Neuronal stem cell (in vitro differentiated cells): ENCODE measurements around the gene EPAS1.
A peak's percentile ranks its signal among the peaks of the same experiment; 100 is the strongest.

ENCODE experiments used
- DNase-seq: peaks from one replicate; pipeline ENCODE4 v3.0.0-alpha.2; 2013; ENCODE audit warnings: low spot score
- H2AFZ ChIP-seq: one replicate; pipeline ENCODE4 v1.6.1; 2013; ENCODE audit warnings: mild to moderate bottlenecking, low read length, inconsistent platforms
- H2AK5ac ChIP-seq: 2 replicates; pipeline ENCODE4 v1.6.1; 2013; ENCODE audit warnings: low read depth, mild to moderate bottlenecking, inconsistent platforms, low read length, moderate library complexity, mixed read lengths
- H2BK120ac ChIP-seq: 2 replicates; pipeline ENCODE4 v1.6.1; 2013; ENCODE audit warnings: low read depth, mild to moderate bottlenecking, inconsistent platforms, low read length, moderate library complexity, mixed read lengths
- H2BK12ac ChIP-seq: one replicate; pipeline ENCODE4 v1.6.1; 2013; ENCODE audit warnings: low read length, inconsistent platforms
- H2BK15ac ChIP-seq: 2 replicates; pipeline ENCODE4 v1.6.1; 2013; ENCODE audit warnings: mild to moderate bottlenecking, low read length, inconsistent platforms, mixed read lengths
- H2BK5ac ChIP-seq: one replicate; pipeline ENCODE4 v1.6.1; 2013; ENCODE audit warnings: inconsistent platforms, mild to moderate bottlenecking, low read length, moderate library complexity
- H3K14ac ChIP-seq: one replicate; pipeline ENCODE4 v1.6.1; 2013; ENCODE audit warnings: low read length, inconsistent platforms
- H3K18ac ChIP-seq: 2 replicates; pipeline ENCODE4 v1.6.1; 2013; ENCODE audit warnings: low read length, inconsistent platforms
- H3K23ac ChIP-seq: 2 replicates; pipeline ENCODE4 v1.6.1; 2013; ENCODE audit warnings: low read depth, mild to moderate bottlenecking, mixed read lengths, low read length, inconsistent platforms; ENCODE audit not compliant: poor library complexity
- H3K27ac ChIP-seq: replicated peaks from 3 replicates; pipeline ENCODE4 v1.5.1; 2013; ENCODE audit warnings: low read length, inconsistent platforms
- H3K27me3 ChIP-seq, 3 experiments: 2 replicates each; pipeline ENCODE4 v1.6.1; 2013; ENCODE audit warnings: low read length in 3 of 3, mild to moderate bottlenecking in 2 of 3, inconsistent platforms in 1 of 3, low read depth in 1 of 3, mixed read lengths in 1 of 3, moderate library complexity in 1 of 3; ENCODE audit not compliant: control insufficient read depth in 3 of 3, insufficient read depth in 3 of 3
- H3K36me3 ChIP-seq, 2 donors: replicated peaks in 1 of 2; 2 replicates each; pipeline ENCODE4 v1.6.1; 2013; ENCODE audit warnings: low read length in 2 of 2; ENCODE audit not compliant: control insufficient read depth in 2 of 2, insufficient read depth in 2 of 2
- H3K4ac ChIP-seq: 2 replicates; pipeline ENCODE4 v1.6.1; 2013; ENCODE audit warnings: inconsistent platforms, mild to moderate bottlenecking, low read length, moderate library complexity
- H3K4me1 ChIP-seq, 2 donors: 1 replicate in 1 of 2; 2 replicates in 1 of 2; pipeline ENCODE4 v1.6.1; 2013; ENCODE audit warnings: low read length in 2 of 2, low read depth in 1 of 2; ENCODE audit not compliant: control insufficient read depth in 2 of 2, insufficient read depth in 1 of 2
- H3K4me2 ChIP-seq: one replicate; pipeline ENCODE4 v1.6.1; 2013; ENCODE audit warnings: mild to moderate bottlenecking, low read length, inconsistent platforms; ENCODE audit not compliant: insufficient read depth, poor library complexity, severe bottlenecking
- H3K4me3 ChIP-seq, 2 donors: 2 replicates each; pipeline ENCODE4 v1.5.1; 2013; ENCODE audit warnings: low read length in 2 of 2, mild to moderate bottlenecking in 2 of 2, inconsistent platforms in 1 of 2, moderate library complexity in 1 of 2
- H3K79me1 ChIP-seq: one replicate; pipeline ENCODE4 v1.6.1; 2013; ENCODE audit warnings: low read depth, mild to moderate bottlenecking, inconsistent platforms, low read length, moderate library complexity
- H3K9ac ChIP-seq: one replicate; pipeline ENCODE4 v1.6.1; 2013; ENCODE audit warnings: mild to moderate bottlenecking, low read depth, low read length, inconsistent platforms; ENCODE audit not compliant: poor library complexity
- H3K9me3 ChIP-seq, 2 donors: replicated peaks in 1 of 2; 2 replicates each; pipeline versions ENCODE3 to v1.6.1; 2013; ENCODE audit warnings: low read length in 2 of 2, mild to moderate bottlenecking in 2 of 2, inconsistent platforms in 1 of 2, low read depth in 1 of 2, mixed read lengths in 1 of 2, moderate library complexity in 1 of 2; ENCODE audit not compliant: control insufficient read depth in 2 of 2, insufficient read depth in 1 of 2
- H4K8ac ChIP-seq: one replicate; pipeline ENCODE4 v1.6.1; 2013; ENCODE audit warnings: low read depth, mild to moderate bottlenecking, inconsistent platforms, low read length, moderate library complexity
- H4K91ac ChIP-seq: one replicate; pipeline ENCODE4 v1.6.1; 2013; ENCODE audit warnings: low read length, low read depth, mild to moderate bottlenecking, inconsistent platforms; ENCODE audit not compliant: poor library complexity
- WGBS, 2 donors: extraction: QIAGEN DNeasy Blood & Tissue Kit; methylation state at CpG; one replicate each; pipeline ENCODE4 v1.1.7; 2013; ENCODE audit warnings: missing lambda C conversion rate in 2 of 2, mixed read lengths in 1 of 2; ENCODE audit not compliant: insufficient read length in 2 of 2, insufficient replicate concordance in 1 of 2; ENCODE audit errors: extremely low coverage in 2 of 2; 5-methylcytosine and 5-hydroxymethylcytosine counted together

Gene EPAS1

GRCh38 chr2:46314065-46314835 is 17.0 kb downstream of the EPAS1 start:
- Histone ChIP-seq H2AFZ (no peak overlapping the region), H2BK5ac (no peak overlapping the region), H3K9me3 (no peaks in the 10 kb centered on the region), H2AK5ac (no peak overlapping the region), H3K4ac (no peak overlapping the region), H3K18ac (no peak overlapping the region), H3K9ac (peak overlapping the region; percentile 9), H3K14ac (no peak overlapping the region), H3K36me3 (no peaks in the 10 kb centered on the region), H2BK120ac (peak overlapping the region; percentile 4), H2BK15ac (no peak overlapping the region), H3K4me1 (no peaks in the 10 kb centered on the region), H3K27me3 (peaks cover 0 to 12% (median 0%) of the 10 kb centered on the region in 3 experiments), H3K4me2 (no peak overlapping the region), H2BK12ac (no peak overlapping the region), H3K27ac (no peak overlapping the region), H3K23ac (no peak overlapping the region), H4K91ac (no peak overlapping the region), H3K79me1 (no peaks in the 10 kb centered on the region), H4K8ac (no peak overlapping the region), H3K4me3 (peak overlapping the region in 1 of 2 donors; percentile 29)
- DNase-seq = no peak
- no CpG with 5 or more reads among the region's 11 CpGs for WGBS, 2 donors

- H3K9ac ChIP-seq = no peak overlapping the region
- no peak overlapping the region for H2AK5ac ChIP-seq
- H3K18ac ChIP-seq = no peak overlapping the region
- no peak overlapping the region for H2BK5ac ChIP-seq
- H3K4me2 ChIP-seq = no peak overlapping the region
- H3K23ac ChIP-seq = no peak overlapping the region
- no peaks in the 10 kb centered on the region for H3K79me1 ChIP-seq
- no peak overlapping the region for H2AFZ ChIP-seq
- peak overlapping the region; percentile 43 for H3K14ac ChIP-seq
- no peak overlapping the region for H2BK15ac ChIP-seq
- H3K4ac ChIP-seq = no peak overlapping the region
- H3K4me1 ChIP-seq = peaks cover 0 to 2% of the 10 kb centered on the region in 2 donors
- H3K4me3 ChIP-seq = no peak overlapping the region
- peaks cover 0 to 4% (median 0%) of the 10 kb centered on the region in 3 experiments for H3K27me3 ChIP-seq
- no peak overlapping the region for H2BK12ac ChIP-seq
- no peak overlapping the region for H4K8ac ChIP-seq
- no peaks in the 10 kb centered on the region for H3K36me3 ChIP-seq
- H2BK120ac ChIP-seq = no peak overlapping the region
- DNase-seq = no peak
- no CpG with 5 or more reads among the region's 11 CpGs for WGBS, 2 donors
- H4K91ac ChIP-seq = no peak overlapping the region
- H3K27ac ChIP-seq = no peak overlapping the region
- H3K9me3 ChIP-seq = no peaks in the 10 kb centered on the region
Measured at GRCh38 chr2:46315103-46315890, 18.1 kb downstream of the EPAS1 start.

- H3K27me3 ChIP-seq = peaks cover 0 to 4% (median 0%) of the 10 kb centered on the region in 3 experiments
- H3K27ac ChIP-seq = no peak overlapping the region
- no peak overlapping the region for H3K18ac ChIP-seq
- no peak overlapping the region for H3K4me3 ChIP-seq
- no peak overlapping the region for H3K23ac ChIP-seq
- no peak overlapping the region for H4K8ac ChIP-seq
- H3K79me1 ChIP-seq = no peaks in the 10 kb centered on the region
- H2BK12ac ChIP-seq = no peak overlapping the region
- H3K4me1 ChIP-seq = peaks cover 0 to 2% of the 10 kb centered on the region in 2 donors
- no peak overlapping the region for H2AK5ac ChIP-seq
- no peak for DNase-seq
- no peak overlapping the region for H2AFZ ChIP-seq
- no peak overlapping the region for H2BK120ac ChIP-seq
- no peak overlapping the region for H4K91ac ChIP-seq
- H3K14ac ChIP-seq = no peak overlapping the region
- no peak overlapping the region for H2BK15ac ChIP-seq
- no peaks in the 10 kb centered on the region for H3K9me3 ChIP-seq
- H2BK5ac ChIP-seq = no peak overlapping the region
- H3K4ac ChIP-seq = no peak overlapping the region
- no peak overlapping the region for H3K9ac ChIP-seq
- no CpG with 5 or more reads among the region's 3 CpGs for WGBS, 2 donors
- no peak overlapping the region for H3K4me2 ChIP-seq
- no peaks in the 10 kb centered on the region for H3K36me3 ChIP-seq
Measured at GRCh38 chr2:46317094-46317486, 19.9 kb downstream of the EPAS1 start.
